WTC11 (cell line): Measurements from ENCODE around the gene EIF4G2. TPM values are rescaled to one million over a fixed set of nuclear protein-coding genes. Genes with fewer than 3 reads are reported as not detected.
A peak's percentile ranks its signal among the peaks of the same experiment; 100 is the strongest.

ENCODE experiments used
- ATAC-seq: fragments of 200-7000 bp; cut with Tn5 transposase; 2 replicates; pipeline ENCODE4 v1.10.0; 2021; ENCODE audit warnings: mild to moderate bottlenecking, moderate library complexity
- CTCF ChIA-PET: fragments of 300-600 bp; sonication (Branson Sonifier 250); formaldehyde crosslinking; loops from one replicate; lab custom pipeline; 2021; ENCODE audit warnings: antibody characterized with exemption; lab: Charles Lee
- POLR2A ChIA-PET: fragments of 350-600 bp; sonication (Branson Sonifier 250); formaldehyde crosslinking; loops from one replicate; lab custom pipeline; 2021; ENCODE audit warnings: antibody characterized with exemption; lab: Charles Lee
- DNase-seq: peaks from one replicate; pipeline ENCODE4 v3.0.0; 2021; ENCODE audit warnings: low spot score
- H3K27ac Mint-ChIP-seq: 2 replicates; pipeline ENCODE4 v1.8.0; 2021; ENCODE audit warnings: mixed read lengths
- H3K27me3 Mint-ChIP-seq: 2 replicates; pipeline ENCODE4 v1.8.0; 2021; ENCODE audit warnings: low read depth, mild to moderate bottlenecking, moderate library complexity, mixed read lengths
- H3K36me3 Mint-ChIP-seq: 2 replicates; pipeline ENCODE4 v1.8.0; 2021; ENCODE audit warnings: mixed read lengths
- H3K4me1 Mint-ChIP-seq: 2 replicates; pipeline ENCODE4 v1.8.0; 2022; ENCODE audit warnings: mixed read lengths
- H3K4me3 Mint-ChIP-seq: 2 replicates; pipeline ENCODE4 v1.8.0; 2021; ENCODE audit warnings: mild to moderate bottlenecking, moderate library complexity, mixed read lengths
- H3K9me3 Mint-ChIP-seq: 2 replicates; pipeline ENCODE4 v1.8.0; 2021; ENCODE audit warnings: mixed read lengths
- CBFB ChIP-seq: sonication (generic); formaldehyde crosslinking; IDR thresholded peaks from 2 replicates; pipeline ENCODE4 v1.8.1; 2022; ENCODE audit warnings: mild to moderate bottlenecking, low read depth, missing genetic modification reagents
- EMX1 ChIP-seq: fragments of 250-450 bp; sonication (Bioruptor Pico); IDR thresholded peaks from 2 replicates; pipeline ENCODE4 v1.8.0; 2021; ENCODE audit warnings: mild to moderate bottlenecking
- GRHL2 ChIP-seq: fragments of 250-450 bp; sonication (Bioruptor Pico); IDR thresholded peaks from 2 replicates; pipeline ENCODE4 v1.8.0; 2022; ENCODE audit warnings: mild to moderate bottlenecking, moderate library complexity; ENCODE audit not compliant: insufficient replicate concordance, severe bottlenecking
- HMGA2 ChIP-seq: fragments of 250-450 bp; sonication (Bioruptor Pico); IDR thresholded peaks from 2 replicates; pipeline ENCODE4 v1.4.0; 2021; ENCODE audit warnings: mild to moderate bottlenecking, moderate library complexity
- JAZF1 ChIP-seq: fragments of 250-450 bp; sonication (Bioruptor Pico); IDR thresholded peaks from 2 replicates; pipeline ENCODE4 v1.9.0; 2021; ENCODE audit warnings: moderate library complexity, mild to moderate bottlenecking, inconsistent platforms
- MXD4 ChIP-seq: fragments of 250-450 bp; sonication (Bioruptor Pico); IDR thresholded peaks from 2 replicates; pipeline ENCODE4 v1.8.0; 2021; ENCODE audit warnings: mild to moderate bottlenecking, moderate library complexity, borderline replicate concordance
- NFATC4 ChIP-seq: fragments of 250-450 bp; sonication (Bioruptor Pico); IDR thresholded peaks from 2 replicates; pipeline ENCODE4 v1.9.0; 2021; ENCODE audit warnings: mild to moderate bottlenecking
- PRRX2 ChIP-seq: fragments of 250-450 bp; sonication (Bioruptor Pico); IDR thresholded peaks from 2 replicates; pipeline ENCODE4 v1.8.0; 2021; ENCODE audit warnings: mild to moderate bottlenecking
- RELA ChIP-seq: sonication (generic); formaldehyde crosslinking; IDR thresholded peaks from 2 replicates; pipeline ENCODE4 v1.8.1; 2022; ENCODE audit warnings: missing genetic modification reagents, mild to moderate bottlenecking, borderline replicate concordance
- RORB ChIP-seq: fragments of 250-450 bp; sonication (Bioruptor Pico); IDR thresholded peaks from 2 replicates; pipeline ENCODE4 v1.9.0; 2021; ENCODE audit warnings: mild to moderate bottlenecking
- TEAD1 ChIP-seq: sonication (generic); formaldehyde crosslinking; IDR thresholded peaks from 2 replicates; pipeline ENCODE4 v1.8.0; 2022; ENCODE audit warnings: mild to moderate bottlenecking, missing genetic modification reagents
- ZNF121 ChIP-seq: sonication (generic); formaldehyde crosslinking; IDR thresholded peaks from 2 replicates; pipeline ENCODE4 v1.8.0; 2023; ENCODE audit warnings: missing genetic modification reagents
- ZNF263 ChIP-seq: sonication (generic); formaldehyde crosslinking; IDR thresholded peaks from 2 replicates; pipeline ENCODE4 v1.8.1; 2022; ENCODE audit warnings: low read depth, mild to moderate bottlenecking, moderate library complexity, missing genetic modification reagents
- ZNF396 ChIP-seq: fragments of 250-450 bp; sonication (Bioruptor Pico); IDR thresholded peaks from 2 replicates; pipeline ENCODE4 v1.8.0; 2021; ENCODE audit warnings: mild to moderate bottlenecking, moderate library complexity, borderline replicate concordance
- total RNA-seq: library from RNA; stranded (reverse); gene quantifications from 3 replicates; pipeline ENCODE4 v1.2.3, GENCODE V29; 2021
- TF ChIP-seq, protein P1 (sequence below): fragments of 200-600 bp; IDR thresholded peaks from 2 replicates; pipeline ENCODE4 v1.8.0; 2022; ENCODE audit warnings: antibody characterized with exemption
- TF ChIP-seq, protein P2 (sequence below): sonication (generic); formaldehyde crosslinking; IDR thresholded peaks from 2 replicates; pipeline ENCODE4 v1.8.0; 2022; ENCODE audit warnings: mild to moderate bottlenecking, missing genetic modification reagents
- TF ChIP-seq, protein P3 (sequence below): sonication (generic); formaldehyde crosslinking; IDR thresholded peaks from 2 replicates; pipeline ENCODE4 v1.8.1; 2023; ENCODE audit warnings: mild to moderate bottlenecking, missing genetic modification reagents
- TF ChIP-seq, protein P4 (sequence below): sonication (generic); formaldehyde crosslinking; IDR thresholded peaks from 2 replicates; pipeline ENCODE4 v1.8.1; 2023; ENCODE audit warnings: mild to moderate bottlenecking, missing genetic modification reagents, moderate library complexity
- TF ChIP-seq, protein P5 (sequence below): sonication (generic); formaldehyde crosslinking; IDR thresholded peaks from 2 replicates; pipeline ENCODE4 v1.8.1; 2023; ENCODE audit warnings: mild to moderate bottlenecking, missing genetic modification reagents, moderate library complexity
- TF ChIP-seq, protein P6 (sequence below): sonication (generic); formaldehyde crosslinking; IDR thresholded peaks from 2 replicates; pipeline ENCODE4 v1.8.0; 2023; ENCODE audit warnings: mild to moderate bottlenecking, missing genetic modification reagents
- TF ChIP-seq, protein P7 (sequence below): fragments of 250-450 bp; sonication (Bioruptor Pico); conservative IDR thresholded peaks from 2 replicates; pipeline ENCODE4 v1.9.0; 2021; ENCODE audit warnings: mild to moderate bottlenecking

Gene EIF4G2
- total RNA-seq, 1 experiment from 2014 or later: 906 TPM

DNA sequence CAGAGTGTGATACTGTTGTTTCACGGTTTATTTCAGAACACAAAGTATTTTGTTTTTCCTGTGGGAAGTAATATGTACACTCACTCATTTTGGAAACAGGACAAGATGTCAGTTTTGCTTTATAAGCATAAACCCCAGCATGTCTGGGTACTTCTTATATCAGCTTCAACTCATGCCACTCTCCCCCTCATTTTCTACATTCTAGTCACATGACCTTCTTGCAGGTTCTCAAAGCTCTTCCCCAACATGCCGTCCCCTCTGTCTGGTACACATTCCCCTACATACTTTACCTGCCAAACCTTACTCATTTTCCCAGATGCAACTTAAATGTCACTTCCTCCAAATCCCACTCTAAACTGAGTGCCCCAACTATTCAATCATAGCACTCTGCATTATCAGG is 59.2 kb downstream of the EIF4G2 start:
- ChIA-PET POLR2A (no interaction called here), CTCF (interaction anchor here (0.6 kb wide), 1 partner anchor 21 kb away, joined by 3 read pairs; no protein-coding TSS in a partner anchor)
- ATAC-seq (no peak), DNase-seq (no peak)
- Mint-ChIP-seq H3K36me3 (0 out of 2 replicates have a peak, but pooled peaks cover 3% of the 10 kb centered on the region), H3K4me3 (peak overlapping the region; percentile 18; the same call in 1 of the 2 replicates), H3K27ac (0 out of 2 replicates have a peak overlapping the region, but pooled peaks have one; percentile 5), H3K9me3 (no peaks in the 10 kb centered on the region), H3K4me1 (peaks cover 4% of the 10 kb centered on the region), H3K27me3 (no peaks in the 10 kb centered on the region)
- TF ChIP-seq ZNF121 (CRISPR knock-in tag): no peak
- TF ChIP-seq RORB: no peak
- TF ChIP-seq TEAD1 (CRISPR knock-in tag): no peak
- no peak for TF ChIP-seq NFATC4 (CRISPR knock-in tag)
- TF ChIP-seq, protein P1, sequence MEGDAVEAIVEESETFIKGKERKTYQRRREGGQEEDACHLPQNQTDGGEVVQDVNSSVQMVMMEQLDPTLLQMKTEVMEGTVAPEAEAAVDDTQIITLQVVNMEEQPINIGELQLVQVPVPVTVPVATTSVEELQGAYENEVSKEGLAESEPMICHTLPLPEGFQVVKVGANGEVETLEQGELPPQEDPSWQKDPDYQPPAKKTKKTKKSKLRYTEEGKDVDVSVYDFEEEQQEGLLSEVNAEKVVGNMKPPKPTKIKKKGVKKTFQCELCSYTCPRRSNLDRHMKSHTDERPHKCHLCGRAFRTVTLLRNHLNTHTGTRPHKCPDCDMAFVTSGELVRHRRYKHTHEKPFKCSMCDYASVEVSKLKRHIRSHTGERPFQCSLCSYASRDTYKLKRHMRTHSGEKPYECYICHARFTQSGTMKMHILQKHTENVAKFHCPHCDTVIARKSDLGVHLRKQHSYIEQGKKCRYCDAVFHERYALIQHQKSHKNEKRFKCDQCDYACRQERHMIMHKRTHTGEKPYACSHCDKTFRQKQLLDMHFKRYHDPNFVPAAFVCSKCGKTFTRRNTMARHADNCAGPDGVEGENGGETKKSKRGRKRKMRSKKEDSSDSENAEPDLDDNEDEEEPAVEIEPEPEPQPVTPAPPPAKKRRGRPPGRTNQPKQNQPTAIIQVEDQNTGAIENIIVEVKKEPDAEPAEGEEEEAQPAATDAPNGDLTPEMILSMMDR: no peak
- TF ChIP-seq, protein P2, sequence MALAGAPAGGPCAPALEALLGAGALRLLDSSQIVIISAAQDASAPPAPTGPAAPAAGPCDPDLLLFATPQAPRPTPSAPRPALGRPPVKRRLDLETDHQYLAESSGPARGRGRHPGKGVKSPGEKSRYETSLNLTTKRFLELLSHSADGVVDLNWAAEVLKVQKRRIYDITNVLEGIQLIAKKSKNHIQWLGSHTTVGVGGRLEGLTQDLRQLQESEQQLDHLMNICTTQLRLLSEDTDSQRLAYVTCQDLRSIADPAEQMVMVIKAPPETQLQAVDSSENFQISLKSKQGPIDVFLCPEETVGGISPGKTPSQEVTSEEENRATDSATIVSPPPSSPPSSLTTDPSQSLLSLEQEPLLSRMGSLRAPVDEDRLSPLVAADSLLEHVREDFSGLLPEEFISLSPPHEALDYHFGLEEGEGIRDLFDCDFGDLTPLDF (CRISPR knock-in tag): no peak
- TF ChIP-seq MXD4 (CRISPR knock-in tag): no peak
- TF ChIP-seq ZNF396 (CRISPR knock-in tag): no peak

DNA sequence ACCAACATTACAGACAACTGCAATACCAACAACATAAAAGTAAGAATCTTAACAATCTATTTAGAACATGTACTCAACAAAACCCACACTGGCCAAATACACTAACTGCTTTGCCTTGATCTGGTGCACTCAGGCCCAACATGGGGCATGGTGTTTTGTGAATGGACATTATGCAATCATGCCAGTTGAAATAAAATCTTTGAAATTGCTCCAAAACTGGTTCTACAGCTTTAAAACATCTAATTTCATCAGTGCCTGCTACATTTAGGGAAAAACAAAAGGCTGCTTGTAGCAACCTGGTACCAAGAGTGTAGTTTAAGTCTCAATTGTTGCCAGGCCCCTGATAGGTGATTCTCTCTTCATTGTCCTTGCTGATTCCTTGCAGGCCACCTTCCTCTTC is 61.0 kb downstream of the EIF4G2 start:
- ATAC-seq (no peak), DNase-seq (no peak)
- Mint-ChIP-seq H3K4me1 (peaks cover 4% of the 10 kb centered on the region), H3K27me3 (no peaks in the 10 kb centered on the region), H3K36me3 (no peaks in the 10 kb centered on the region), H3K9me3 (no peaks in the 10 kb centered on the region), H3K27ac (no peak overlapping the region), H3K4me3 (no peak overlapping the region)
- CTCF ChIA-PET: no interaction called here
- POLR2A ChIA-PET: no interaction called here
- no peak for TF ChIP-seq JAZF1 (CRISPR knock-in tag)
- no peak for TF ChIP-seq ZNF263 (CRISPR knock-in tag)
- no peak for TF ChIP-seq EMX1 (CRISPR knock-in tag)
- no peak for TF ChIP-seq HMGA2
- TF ChIP-seq, protein P3, sequence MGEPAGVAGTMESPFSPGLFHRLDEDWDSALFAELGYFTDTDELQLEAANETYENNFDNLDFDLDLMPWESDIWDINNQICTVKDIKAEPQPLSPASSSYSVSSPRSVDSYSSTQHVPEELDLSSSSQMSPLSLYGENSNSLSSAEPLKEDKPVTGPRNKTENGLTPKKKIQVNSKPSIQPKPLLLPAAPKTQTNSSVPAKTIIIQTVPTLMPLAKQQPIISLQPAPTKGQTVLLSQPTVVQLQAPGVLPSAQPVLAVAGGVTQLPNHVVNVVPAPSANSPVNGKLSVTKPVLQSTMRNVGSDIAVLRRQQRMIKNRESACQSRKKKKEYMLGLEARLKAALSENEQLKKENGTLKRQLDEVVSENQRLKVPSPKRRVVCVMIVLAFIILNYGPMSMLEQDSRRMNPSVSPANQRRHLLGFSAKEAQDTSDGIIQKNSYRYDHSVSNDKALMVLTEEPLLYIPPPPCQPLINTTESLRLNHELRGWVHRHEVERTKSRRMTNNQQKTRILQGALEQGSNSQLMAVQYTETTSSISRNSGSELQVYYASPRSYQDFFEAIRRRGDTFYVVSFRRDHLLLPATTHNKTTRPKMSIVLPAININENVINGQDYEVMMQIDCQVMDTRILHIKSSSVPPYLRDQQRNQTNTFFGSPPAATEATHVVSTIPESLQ (CRISPR knock-in tag): no peak
- TF ChIP-seq, protein P4, sequence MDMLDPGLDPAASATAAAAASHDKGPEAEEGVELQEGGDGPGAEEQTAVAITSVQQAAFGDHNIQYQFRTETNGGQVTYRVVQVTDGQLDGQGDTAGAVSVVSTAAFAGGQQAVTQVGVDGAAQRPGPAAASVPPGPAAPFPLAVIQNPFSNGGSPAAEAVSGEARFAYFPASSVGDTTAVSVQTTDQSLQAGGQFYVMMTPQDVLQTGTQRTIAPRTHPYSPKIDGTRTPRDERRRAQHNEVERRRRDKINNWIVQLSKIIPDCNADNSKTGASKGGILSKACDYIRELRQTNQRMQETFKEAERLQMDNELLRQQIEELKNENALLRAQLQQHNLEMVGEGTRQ: no peak
- TF ChIP-seq PRRX2: no peak
- no peak for TF ChIP-seq CBFB
- TF ChIP-seq, protein P5, sequence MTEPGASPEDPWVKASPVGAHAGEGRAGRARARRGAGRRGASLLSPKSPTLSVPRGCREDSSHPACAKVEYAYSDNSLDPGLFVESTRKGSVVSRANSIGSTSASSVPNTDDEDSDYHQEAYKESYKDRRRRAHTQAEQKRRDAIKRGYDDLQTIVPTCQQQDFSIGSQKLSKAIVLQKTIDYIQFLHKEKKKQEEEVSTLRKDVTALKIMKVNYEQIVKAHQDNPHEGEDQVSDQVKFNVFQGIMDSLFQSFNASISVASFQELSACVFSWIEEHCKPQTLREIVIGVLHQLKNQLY (CRISPR knock-in tag): no peak
- TF ChIP-seq RELA (CRISPR knock-in tag): no peak
- no peak for TF ChIP-seq GRHL2 (CRISPR knock-in tag)
- TF ChIP-seq, protein P6, sequence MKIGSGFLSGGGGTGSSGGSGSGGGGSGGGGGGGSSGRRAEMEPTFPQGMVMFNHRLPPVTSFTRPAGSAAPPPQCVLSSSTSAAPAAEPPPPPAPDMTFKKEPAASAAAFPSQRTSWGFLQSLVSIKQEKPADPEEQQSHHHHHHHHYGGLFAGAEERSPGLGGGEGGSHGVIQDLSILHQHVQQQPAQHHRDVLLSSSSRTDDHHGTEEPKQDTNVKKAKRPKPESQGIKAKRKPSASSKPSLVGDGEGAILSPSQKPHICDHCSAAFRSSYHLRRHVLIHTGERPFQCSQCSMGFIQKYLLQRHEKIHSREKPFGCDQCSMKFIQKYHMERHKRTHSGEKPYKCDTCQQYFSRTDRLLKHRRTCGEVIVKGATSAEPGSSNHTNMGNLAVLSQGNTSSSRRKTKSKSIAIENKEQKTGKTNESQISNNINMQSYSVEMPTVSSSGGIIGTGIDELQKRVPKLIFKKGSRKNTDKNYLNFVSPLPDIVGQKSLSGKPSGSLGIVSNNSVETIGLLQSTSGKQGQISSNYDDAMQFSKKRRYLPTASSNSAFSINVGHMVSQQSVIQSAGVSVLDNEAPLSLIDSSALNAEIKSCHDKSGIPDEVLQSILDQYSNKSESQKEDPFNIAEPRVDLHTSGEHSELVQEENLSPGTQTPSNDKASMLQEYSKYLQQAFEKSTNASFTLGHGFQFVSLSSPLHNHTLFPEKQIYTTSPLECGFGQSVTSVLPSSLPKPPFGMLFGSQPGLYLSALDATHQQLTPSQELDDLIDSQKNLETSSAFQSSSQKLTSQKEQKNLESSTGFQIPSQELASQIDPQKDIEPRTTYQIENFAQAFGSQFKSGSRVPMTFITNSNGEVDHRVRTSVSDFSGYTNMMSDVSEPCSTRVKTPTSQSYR (CRISPR knock-in tag): no peak
- TF ChIP-seq, protein P7, sequence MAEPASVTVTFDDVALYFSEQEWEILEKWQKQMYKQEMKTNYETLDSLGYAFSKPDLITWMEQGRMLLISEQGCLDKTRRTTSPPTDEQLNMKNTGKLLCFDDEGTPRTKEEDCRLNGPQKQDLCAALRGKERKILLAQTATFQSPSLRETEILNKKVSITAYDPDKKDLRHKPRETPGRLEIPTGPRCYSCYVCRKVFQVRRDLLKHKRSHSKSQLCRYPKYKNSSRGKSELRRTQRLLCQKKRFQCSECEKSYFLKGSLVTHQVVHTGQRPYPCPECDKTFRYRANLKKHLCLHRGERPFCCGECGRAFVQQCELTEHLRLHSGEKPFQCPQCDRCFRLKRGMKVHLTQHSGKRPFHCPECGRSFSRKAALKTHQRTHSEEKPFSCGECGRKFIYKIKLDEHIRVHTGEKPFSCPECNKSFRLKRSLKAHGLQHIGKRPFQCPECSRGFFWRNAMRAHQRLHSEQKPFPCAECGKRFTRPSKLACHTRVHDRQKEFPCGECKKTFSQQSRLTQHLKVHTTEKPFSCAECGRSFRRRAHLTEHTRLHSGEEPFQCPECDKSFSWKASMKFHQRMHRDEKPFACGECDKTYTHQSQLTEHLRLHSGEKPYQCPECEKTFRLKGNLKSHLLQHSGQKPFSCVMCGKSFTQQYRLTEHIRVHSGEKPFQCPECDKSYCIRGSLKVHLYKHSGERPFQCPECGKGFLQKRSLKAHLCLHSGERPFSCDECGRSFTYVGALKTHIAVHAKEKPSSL: no peak
